Endothelial cell (in vitro differentiated cells): ENCODE data around the gene FAF2. TPM values are rescaled to one million over a fixed set of nuclear protein-coding genes. Genes with fewer than 3 reads are reported as not detected.

Experiments used
- DNase-seq: peaks from one replicate; pipeline ENCODE4 v3.0.0; 2021; ENCODE audit warnings: low spot score
- H3K27ac Mint-ChIP-seq: one replicate; pipeline ENCODE4 v1.8.0; 2021; ENCODE audit warnings: mixed read lengths, inconsistent platforms; ENCODE audit not compliant: unreplicated experiment
- H3K27me3 Mint-ChIP-seq: one replicate; pipeline ENCODE4 v1.8.0; 2021; ENCODE audit warnings: mild to moderate bottlenecking, moderate library complexity, mixed read lengths, inconsistent platforms; ENCODE audit not compliant: unreplicated experiment
- H3K36me3 Mint-ChIP-seq: one replicate; pipeline ENCODE4 v1.8.0; 2021; ENCODE audit warnings: mild to moderate bottlenecking, low read depth, mixed read lengths, inconsistent platforms; ENCODE audit not compliant: unreplicated experiment
- H3K4me1 Mint-ChIP-seq: one replicate; pipeline ENCODE4 v1.8.0; 2021; ENCODE audit warnings: mild to moderate bottlenecking, mixed read lengths, inconsistent platforms; ENCODE audit not compliant: unreplicated experiment
- H3K4me3 Mint-ChIP-seq: one replicate; pipeline ENCODE4 v1.8.0; 2021; ENCODE audit warnings: mild to moderate bottlenecking, mixed read lengths, inconsistent platforms; ENCODE audit not compliant: unreplicated experiment
- H3K9me3 Mint-ChIP-seq: one replicate; pipeline ENCODE4 v1.8.0; 2021; ENCODE audit warnings: mixed read lengths, inconsistent platforms; ENCODE audit not compliant: unreplicated experiment
- CTCF ChIP-seq: fragments of 200-600 bp; sonication (generic); IDR thresholded peaks from one replicate; pipeline ENCODE4 v1.5.0; 2021; ENCODE audit warnings: antibody characterized with exemption; ENCODE audit not compliant: unreplicated experiment
- long read RNA-seq: library from polyadenylated mRNA; unstranded; transcript quantifications from one replicate; pipeline ENCODE4 v2.0.0, GENCODE V29; 2020; ENCODE audit not compliant: unreplicated experiment
- total RNA-seq: library from RNA; stranded (reverse); fragmentation: NEBNext Ultra II Directional; extraction: Animal tissue kit (Norgen Biotek cat#: 25700); gene quantifications from one replicate; pipeline ENCODE4 v1.2.1, GENCODE V29; 2021; ENCODE audit not compliant: unreplicated experiment

Gene FAF2
- 40.6 TPM for total RNA-seq
- long read RNA-seq, full-length matches to known transcripts, result 4 of 7 reads
- long read RNA-seq, partial matches to known transcripts, result 1 of 7 reads
- long read RNA-seq, other reads (novel, unspliced or antisense), result 2 of 7 reads

GRCh38 chr5:176447978-176448608 lies at the start of gene FAF2:
TSS of gene FAF2 (plus strand) at chr5:176448385. CDS start at chr5:176448408, 23 bp downstream.
- H3K4me1 Mint-ChIP-seq, result peaks cover 13% of the 10 kb centered on the region
- peak; percentile 100 for DNase-seq

GRCh38 chr5:176400382-176401156 lies 47.6 kb upstream of the FAF2 start:
- no peak for DNase-seq
- Mint-ChIP-seq H3K27ac (no peak overlapping the region), H3K9me3 (no peaks in the 10 kb centered on the region), H3K4me1 (no peaks in the 10 kb centered on the region), H3K27me3 (peaks cover 12% of the 10 kb centered on the region), H3K4me3 (no peak overlapping the region), H3K36me3 (peaks cover 16% of the 10 kb centered on the region)
- TF ChIP-seq CTCF, result no peak

More at GRCh38 chr5:176447978-176448608, at the start of gene FAF2:
- TF ChIP-seq CTCF, result peak; percentile 97
- peaks cover 5% of the 10 kb centered on the region for H3K36me3 Mint-ChIP-seq
- peak within 1 kb of the TSS; percentile 100 for H3K27ac Mint-ChIP-seq
- H3K4me3 Mint-ChIP-seq, result peak within 1 kb of the TSS; percentile 100
- H3K27me3 Mint-ChIP-seq, result peaks cover 4% of the 10 kb centered on the region
- no peaks in the 10 kb centered on the region for H3K9me3 Mint-ChIP-seq

GRCh38 chr5:176401281-176402205 lies 46.6 kb upstream of the FAF2 start:
- H3K9me3 Mint-ChIP-seq, result no peaks in the 10 kb centered on the region
- H3K27ac Mint-ChIP-seq, result no peak overlapping the region
- no peak overlapping the region for H3K4me3 Mint-ChIP-seq
- TF ChIP-seq CTCF, result no peak
- peaks cover 11% of the 10 kb centered on the region for H3K27me3 Mint-ChIP-seq
- H3K36me3 Mint-ChIP-seq, result peaks cover 15% of the 10 kb centered on the region
- no peaks in the 10 kb centered on the region for H3K4me1 Mint-ChIP-seq
- DNase-seq, result no peak

GRCh38 chr5:176405656-176406435 lies 42.3 kb upstream of the FAF2 start:
- no peak for TF ChIP-seq CTCF
- peak; percentile 18 for DNase-seq
- Mint-ChIP-seq H3K27ac (no peak overlapping the region), H3K27me3 (peaks cover 2% of the 10 kb centered on the region), H3K4me3 (no peak overlapping the region), H3K36me3 (peaks cover 16% of the 10 kb centered on the region), H3K4me1 (no peaks in the 10 kb centered on the region), H3K9me3 (no peaks in the 10 kb centered on the region)
